Naive B cell (primary cell): ENCODE data around the gene COL4A2. TPM values are rescaled to one million over a fixed set of nuclear protein-coding genes. Genes with fewer than 3 reads are reported as not detected.
"Not testable (repeated sequence)": the region's sequence is repeated elsewhere in the genome, so short reads cannot be mapped to it uniquely, and the experiment has no call there.

Experiments
- ATAC-seq, 2 donors: fragments of 150-1000 bp; cut with Tn5 transposase; 2 replicates each; pipeline ENCODE4 v1.10.0; 2021; ENCODE audit warnings: low read depth in 2 of 2, mild to moderate bottlenecking in 2 of 2, moderate library complexity in 2 of 2
- DNase-seq: peaks from one replicate; pipeline ENCODE4 v3.0.0; 2022
- H3K27ac Mint-ChIP-seq, 6 donors: one replicate each; pipeline ENCODE4 v1.8.0; 2020 to 2022; ENCODE audit warnings: mild to moderate bottlenecking in 6 of 6, mixed read lengths in 6 of 6, moderate library complexity in 5 of 6, inconsistent platforms in 2 of 6
- H3K27me3 Mint-ChIP-seq, 3 donors: one replicate each; pipeline ENCODE4 v1.8.0; 2021 to 2022; ENCODE audit warnings: mixed read lengths in 3 of 3, mild to moderate bottlenecking in 1 of 3
- H3K36me3 Mint-ChIP-seq, 2 donors: one replicate each; pipeline ENCODE4 v1.8.0; 2020 to 2022; ENCODE audit warnings: mixed read lengths in 2 of 2, inconsistent platforms in 1 of 2, mild to moderate bottlenecking in 1 of 2
- H3K4me1 Mint-ChIP-seq, 3 donors: one replicate each; pipeline ENCODE4 v1.8.0; 2020 to 2022; ENCODE audit warnings: mixed read lengths in 3 of 3, inconsistent platforms in 1 of 3, mild to moderate bottlenecking in 1 of 3, moderate library complexity in 1 of 3
- H3K4me3 Mint-ChIP-seq, 8 donors: one replicate each; pipeline ENCODE4 v1.8.0; 2020 to 2022; ENCODE audit warnings: mild to moderate bottlenecking in 8 of 8, mixed read lengths in 8 of 8, moderate library complexity in 8 of 8, inconsistent platforms in 2 of 8
- H3K9me3 Mint-ChIP-seq, 7 donors: one replicate each; pipeline ENCODE4 v1.8.0; 2020 to 2022; ENCODE audit warnings: mixed read lengths in 7 of 7, mild to moderate bottlenecking in 5 of 7, inconsistent platforms in 2 of 7, moderate library complexity in 1 of 7
- polyA plus RNA-seq, 6 donors: library from polyadenylated mRNA; unstranded; fragments of 300-500 nt; fragmentation: Illumina TruSeq; gene quantifications; one replicate each; pipeline ENCODE4 v1.2.3, GENCODE V29; 2021; ENCODE audit warnings: low read depth in 6 of 6

Gene COL4A2
- polyA plus RNA-seq, 6 donors from 2014 or later, result 0.13 TPM; not detected in 5

GRCh38 chr13:110483386-110483968, 176.4 kb downstream of the COL4A2 start:
- ATAC-seq (no peak), DNase-seq (no peak)
- H3K36me3 Mint-ChIP-seq, result no peaks in the 10 kb centered on the region
- no peak overlapping the region for H3K4me3 Mint-ChIP-seq
- no peaks in the 10 kb centered on the region for H3K9me3 Mint-ChIP-seq
- peaks cover 0 to 3% (median 0%) of the 10 kb centered on the region in 3 donors for H3K4me1 Mint-ChIP-seq
- H3K27me3 Mint-ChIP-seq, result peaks cover 0 to 38% (median 30%) of the 10 kb centered on the region in 3 donors
- peak overlapping the region in 1 of 6 donors; percentile 44 for H3K27ac Mint-ChIP-seq

DNA sequence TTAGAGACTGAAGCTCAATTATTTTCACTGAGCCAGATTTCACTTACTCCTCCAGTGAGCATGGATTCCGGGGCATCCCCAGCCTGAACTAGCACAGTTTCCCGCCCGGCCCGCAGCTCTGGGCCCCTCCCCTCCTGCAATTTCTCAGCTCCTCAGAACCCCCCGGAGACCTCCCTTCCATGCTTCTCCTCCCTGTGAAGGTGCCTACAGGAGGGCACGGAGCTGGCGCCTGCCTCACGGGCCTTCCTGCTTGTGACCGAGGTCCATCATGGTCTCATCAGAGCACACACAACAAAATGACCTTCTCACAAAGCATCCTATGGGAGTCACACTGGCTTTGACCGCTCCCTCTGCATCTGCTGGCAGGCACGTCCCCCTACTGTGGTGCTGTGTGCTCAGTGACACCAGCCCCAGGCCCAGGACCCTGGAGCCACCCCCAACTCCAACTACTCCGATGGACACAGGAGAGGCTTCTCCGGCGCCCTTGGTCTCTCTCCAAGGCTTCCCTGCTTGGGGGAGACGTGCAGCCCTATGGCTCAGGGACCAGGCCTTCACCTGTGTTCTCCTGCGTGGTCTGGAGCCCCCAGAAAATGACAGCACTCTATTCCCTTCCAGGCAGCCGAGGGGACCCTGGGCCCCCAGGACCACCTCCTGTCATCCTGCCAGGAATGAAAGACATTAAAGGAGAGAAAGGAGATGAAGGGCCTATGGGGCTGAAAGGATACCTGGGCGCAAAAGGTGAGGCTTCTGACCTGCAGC, 177.4 kb downstream of the COL4A2 start:
- H3K27ac Mint-ChIP-seq, result peak overlapping the region in 1 of 6 donors; percentile 7

GRCh38 chr13:110485604-110486003, 178.5 kb downstream of the COL4A2 start:
- Mint-ChIP-seq H3K9me3 (no peaks in the 10 kb centered on the region), H3K36me3 (no peaks in the 10 kb centered on the region), H3K4me3 (no peak overlapping the region), H3K4me1 (peaks cover 0 to 3% (median 0%) of the 10 kb centered on the region in 3 donors), H3K27me3 (peaks cover 0 to 29% (median 22%) of the 10 kb centered on the region in 3 donors), H3K27ac (no peak overlapping the region)
- ATAC-seq (no peak), DNase-seq (no peak)

More for the DNA sequence above, 177.4 kb downstream of the COL4A2 start:
- Mint-ChIP-seq H3K36me3 (no peaks in the 10 kb centered on the region), H3K9me3 (no peaks in the 10 kb centered on the region), H3K27me3 (peaks cover 0 to 30% (median 24%) of the 10 kb centered on the region in 3 donors), H3K4me1 (peaks cover 0 to 3% (median 0%) of the 10 kb centered on the region in 3 donors), H3K4me3 (no peak overlapping the region)
- DNase-seq (no peak), ATAC-seq (no peak)

DNA sequence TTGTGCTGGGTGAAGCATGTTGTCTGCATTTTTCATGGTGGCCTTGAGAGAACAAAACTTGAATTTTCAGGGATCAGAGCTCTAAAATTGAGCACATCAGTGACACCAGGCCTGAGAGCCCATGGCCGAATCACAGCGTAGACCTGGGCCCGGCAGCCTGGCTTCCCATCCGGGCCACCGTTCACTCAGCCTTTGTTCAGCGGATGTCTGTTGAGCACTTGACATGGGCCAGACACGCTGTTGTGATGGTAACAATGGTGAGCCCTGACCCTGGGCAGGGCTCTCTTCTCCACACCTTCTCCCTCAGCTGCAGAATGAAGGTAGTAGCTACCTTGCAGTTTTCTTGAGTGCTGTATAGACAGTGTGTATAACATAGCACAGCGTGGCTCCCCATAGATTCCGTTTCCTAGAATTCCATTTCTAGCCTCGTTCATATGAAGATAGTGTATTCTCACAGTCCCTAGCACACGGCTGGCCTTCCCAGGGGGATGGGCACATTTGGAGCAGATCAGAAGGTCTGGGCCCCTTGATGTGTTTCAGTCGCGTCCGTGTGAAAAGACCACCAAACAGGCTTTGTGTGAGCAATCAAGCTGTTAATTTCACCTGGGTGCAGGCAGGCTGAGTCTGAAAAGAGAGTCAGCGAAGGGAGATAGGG, 179.1 kb downstream of the COL4A2 start:
- Mint-ChIP-seq H3K27ac (no peak overlapping the region), H3K9me3 (no peaks in the 10 kb centered on the region), H3K27me3 (peaks cover 0 to 29% (median 22%) of the 10 kb centered on the region in 3 donors), H3K4me1 (peaks cover 0 to 3% (median 0%) of the 10 kb centered on the region in 3 donors), H3K36me3 (no peaks in the 10 kb centered on the region), H3K4me3 (no peak overlapping the region)
- ATAC-seq (no peak), DNase-seq (no peak)

- H3K4me3 Mint-ChIP-seq, H3K36me3 Mint-ChIP-seq, H3K4me1 Mint-ChIP-seq, H3K9me3 Mint-ChIP-seq, ATAC-seq, DNase-seq, H3K27ac Mint-ChIP-seq: not testable (repeated sequence)
- peaks cover 0 to 24% (median 20%) of the 10 kb centered on the region in 3 donors for H3K27me3 Mint-ChIP-seq
Observed at GRCh38 chr13:110486880-110487279, 179.8 kb downstream of the COL4A2 start.

GRCh38 chr13:110490009-110490770, 183.1 kb downstream of the COL4A2 start:
- H3K4me1 Mint-ChIP-seq, result no peaks in the 10 kb centered on the region
- H3K36me3 Mint-ChIP-seq, result no peaks in the 10 kb centered on the region
- ATAC-seq, result no peak
- H3K9me3 Mint-ChIP-seq, result no peaks in the 10 kb centered on the region
- no peak for DNase-seq
- peak overlapping the region in 1 of 6 donors; percentile 16 for H3K27ac Mint-ChIP-seq
- H3K4me3 Mint-ChIP-seq, result no peak overlapping the region
- H3K27me3 Mint-ChIP-seq, result no peaks in the 10 kb centered on the region

- ATAC-seq, result no peak
- Mint-ChIP-seq H3K9me3 (no peaks in the 10 kb centered on the region), H3K4me1 (no peaks in the 10 kb centered on the region), H3K27ac (no peak overlapping the region), H3K27me3 (no peaks in the 10 kb centered on the region), H3K4me3 (no peak overlapping the region), H3K36me3 (no peaks in the 10 kb centered on the region)
- DNase-seq, result no peak
Observed at GRCh38 chr13:110491869-110492678, 185.0 kb downstream of the COL4A2 start.

- Mint-ChIP-seq H3K27me3 (no peaks in the 10 kb centered on the region), H3K36me3 (no peaks in the 10 kb centered on the region), H3K9me3 (no peaks in the 10 kb centered on the region), H3K4me3 (peak overlapping the region in 1 of 8 donors; percentile 4), H3K4me1 (no peaks in the 10 kb centered on the region), H3K27ac (no peak overlapping the region)
- no peak for ATAC-seq
- no peak for DNase-seq
Observed at GRCh38 chr13:110492679-110493593, 185.9 kb downstream of the COL4A2 start.

DNA sequence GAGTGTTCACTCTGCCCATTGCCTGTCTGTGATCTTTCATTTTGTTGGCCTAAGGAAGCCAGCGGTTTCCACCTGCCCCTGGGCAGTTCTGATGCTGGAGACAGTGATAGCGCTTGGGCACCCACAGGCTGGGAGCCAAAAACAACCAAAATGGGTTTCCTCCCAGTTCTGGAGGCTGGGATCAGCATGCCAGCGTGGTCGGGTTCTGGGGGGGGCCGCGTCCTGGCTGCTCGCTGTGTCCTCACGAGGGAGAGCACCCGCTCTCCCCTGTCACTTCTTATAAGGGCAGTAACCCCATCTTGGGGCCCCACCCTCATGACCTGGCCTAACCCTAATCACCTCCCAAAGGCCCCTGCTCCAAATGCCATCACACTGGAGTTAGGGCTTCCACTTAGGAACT, 186.5 kb downstream of the COL4A2 start:
- Mint-ChIP-seq H3K9me3 (no peaks in the 10 kb centered on the region), H3K4me1 (no peaks in the 10 kb centered on the region), H3K27ac (no peak overlapping the region), H3K36me3 (no peaks in the 10 kb centered on the region), H3K27me3 (no peaks in the 10 kb centered on the region), H3K4me3 (no peak overlapping the region)
- ATAC-seq, result no peak
- DNase-seq, result no peak

- H3K4me1 Mint-ChIP-seq, result no peaks in the 10 kb centered on the region
- H3K27ac Mint-ChIP-seq, result peak overlapping the region in 1 of 6 donors; percentile 26
- no peak for ATAC-seq
- H3K4me3 Mint-ChIP-seq, result no peak overlapping the region
- peaks cover 0 to 16% (median 5%) of the 10 kb centered on the region in 7 donors for H3K9me3 Mint-ChIP-seq
- peaks cover 0 to 5% (median 0%) of the 10 kb centered on the region in 3 donors for H3K27me3 Mint-ChIP-seq
- H3K36me3 Mint-ChIP-seq, result peaks cover 5 to 16% of the 10 kb centered on the region in 2 donors
- DNase-seq, result no peak
Observed at GRCh38 chr13:110495376-110495775, 188.3 kb downstream of the COL4A2 start.

DNA sequence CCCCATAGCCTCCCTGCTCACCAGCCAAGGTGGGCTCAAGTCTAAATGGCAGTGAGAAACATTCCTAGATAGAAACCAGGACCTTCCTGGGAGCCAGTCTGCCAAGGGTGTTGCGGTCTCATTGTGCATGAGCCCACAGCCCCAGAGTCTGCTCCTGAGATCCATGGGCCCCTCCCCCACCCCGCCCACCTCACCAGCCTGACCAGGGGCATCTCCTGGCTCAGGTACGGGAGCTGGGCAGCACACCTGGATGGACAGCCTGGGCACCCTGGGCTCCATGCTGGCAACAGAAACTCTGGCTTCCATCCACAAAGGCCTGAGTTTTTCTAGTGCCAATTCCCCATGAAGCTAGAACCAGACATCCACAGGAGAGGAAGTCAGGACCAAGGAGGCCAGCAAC, 188.8 kb downstream of the COL4A2 start:
- Mint-ChIP-seq H3K9me3 (peaks cover 0 to 21% (median 5%) of the 10 kb centered on the region in 7 donors), H3K27ac (no peak overlapping the region), H3K27me3 (peaks cover 0 to 10% (median 0%) of the 10 kb centered on the region in 3 donors), H3K4me3 (no peak overlapping the region), H3K36me3 (peaks cover 5 to 17% of the 10 kb centered on the region in 2 donors), H3K4me1 (no peaks in the 10 kb centered on the region)
- DNase-seq (no peak), ATAC-seq (no peak)

DNA sequence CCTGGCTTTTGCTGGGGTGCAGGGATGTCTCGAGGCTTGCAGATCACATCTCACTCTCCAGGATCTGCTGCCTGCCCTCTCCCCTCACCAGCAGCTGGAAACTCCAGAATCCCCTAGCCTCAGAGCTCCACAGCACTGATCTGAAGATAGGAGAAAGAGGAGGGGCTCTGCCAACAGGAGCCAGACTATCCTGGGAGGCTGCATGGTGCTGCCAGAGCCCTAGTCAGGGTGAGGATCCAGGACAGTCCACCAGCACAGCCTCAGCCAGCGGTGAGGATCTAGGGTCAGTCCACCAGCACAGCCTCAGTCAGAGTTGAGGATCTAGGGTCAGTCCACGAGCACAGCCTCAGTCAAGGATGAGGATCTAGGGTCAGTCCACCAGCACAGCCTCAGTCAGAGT, 189.2 kb downstream of the COL4A2 start:
- H3K9me3 Mint-ChIP-seq, result peaks cover 0 to 22% (median 5%) of the 10 kb centered on the region in 7 donors
- DNase-seq (no peak), ATAC-seq (no peak)
- no peak overlapping the region for H3K4me3 Mint-ChIP-seq
- H3K4me1 Mint-ChIP-seq, result no peaks in the 10 kb centered on the region
- peaks cover 0 to 14% (median 0%) of the 10 kb centered on the region in 3 donors for H3K27me3 Mint-ChIP-seq
- H3K27ac Mint-ChIP-seq, result no peak overlapping the region
- H3K36me3 Mint-ChIP-seq, result peaks cover 5 to 17% of the 10 kb centered on the region in 2 donors
